Erythroblast (primary cell): ENCODE data around the gene SPARCL1.

Experiments used
- GATA1 ChIP-seq: IDR thresholded peaks from 2 replicates; pipeline ENCODE4 v1.6.1; 2011; ENCODE audit warnings: low read depth, mild to moderate bottlenecking, control low read depth, low read length, moderate library complexity
- POLR2A ChIP-seq: IDR thresholded peaks from 2 replicates; pipeline ENCODE4 v1.6.1; 2011; ENCODE audit warnings: mild to moderate bottlenecking, low read length

- TF ChIP-seq POLR2A (no peak), GATA1 (no peak)
Measured at GRCh38 chr4:87532907-87533306, 3.7 kb upstream of the SPARCL1 start.
